Activated CD8-positive, alpha-beta T cell treated with anti-CD3 and anti-CD28 coated beads, Interleukin-2, amount 10 ng/mL, durations not matched to agents 7 days and 5 days (primary cell): ENCODE data around the gene COX10. TPM values are rescaled to one million over a fixed set of nuclear protein-coding genes. Genes with fewer than 3 reads are reported as not detected.
"Not testable (repeated sequence)": the region's sequence is repeated elsewhere in the genome, so short reads cannot be mapped to it uniquely, and the experiment has no call there.

Experiments
- ATAC-seq: fragments of 150-1000 bp; cut with Tn5 transposase; one replicate; pipeline ENCODE4 v1.10.0; 2021; ENCODE audit warnings: moderate library complexity
- CTCF ChIA-PET: fragments of 350-600 bp; sonication (Branson Sonifier 250); formaldehyde crosslinking; loops from one replicate; lab custom pipeline; 2021; ENCODE audit warnings: antibody characterized with exemption; lab: Charles Lee
- POLR2A ChIA-PET: fragments of 350-600 bp; sonication (Branson Sonifier 250); formaldehyde crosslinking; loops from one replicate; lab custom pipeline; 2021; ENCODE audit warnings: antibody characterized with exemption; lab: Charles Lee
- DNase-seq: peaks from one replicate; pipeline ENCODE4 v3.0.0-alpha.2; 2020
- H3K27ac Mint-ChIP-seq: one replicate; pipeline ENCODE4 v1.8.0; 2021; ENCODE audit warnings: mild to moderate bottlenecking, mixed read lengths
- H3K27me3 Mint-ChIP-seq: one replicate; pipeline ENCODE4 v1.8.0; 2021; ENCODE audit warnings: low read depth, mixed read lengths
- H3K36me3 Mint-ChIP-seq: one replicate; pipeline ENCODE4 v1.8.0; 2021; ENCODE audit warnings: low read depth, mixed read lengths
- H3K4me1 Mint-ChIP-seq: one replicate; pipeline ENCODE4 v1.8.0; 2021; ENCODE audit warnings: low read depth, mixed read lengths
- H3K4me3 Mint-ChIP-seq: one replicate; pipeline ENCODE4 v1.8.0; 2021; ENCODE audit warnings: mild to moderate bottlenecking, mixed read lengths
- H3K9me3 Mint-ChIP-seq: one replicate; pipeline ENCODE4 v1.8.0; 2022; ENCODE audit warnings: mixed read lengths; ENCODE audit not compliant: insufficient read depth
- total RNA-seq, 2 experiments: library from RNA; stranded (reverse); gene quantifications; one replicate each; pipeline ENCODE4 v1.2.3, GENCODE V29; 2021

COX10 gene
- total RNA-seq, 2 experiments from 2014 or later, result 23.3 to 25.4 TPM

- H3K27me3 Mint-ChIP-seq, H3K27ac Mint-ChIP-seq, H3K36me3 Mint-ChIP-seq, H3K4me3 Mint-ChIP-seq, CTCF ChIA-PET, H3K9me3 Mint-ChIP-seq, ATAC-seq, DNase-seq, H3K4me1 Mint-ChIP-seq, POLR2A ChIA-PET: not testable (repeated sequence)
These were observed 166.7 kb downstream of the COX10 start for GRCh38 chr17:14236032-14236431.

- H3K27me3 Mint-ChIP-seq, ATAC-seq, H3K27ac Mint-ChIP-seq, H3K4me3 Mint-ChIP-seq, H3K36me3 Mint-ChIP-seq, DNase-seq, POLR2A ChIA-PET, H3K9me3 Mint-ChIP-seq, H3K4me1 Mint-ChIP-seq, CTCF ChIA-PET: not testable (repeated sequence)
These were observed 167.5 kb downstream of the COX10 start, which contains the start of gene CDRT15 for GRCh38 chr17:14236762-14237161. TSS of gene CDRT15 (minus strand) at chr17:14236862. CDS start at chr17:14236833, 29 bp downstream.

GRCh38 chr17:14239271-14239670, 170.0 kb downstream of the COX10 start:
- DNase-seq, H3K27ac Mint-ChIP-seq, H3K4me3 Mint-ChIP-seq, ATAC-seq, H3K27me3 Mint-ChIP-seq, H3K4me1 Mint-ChIP-seq, H3K36me3 Mint-ChIP-seq, H3K9me3 Mint-ChIP-seq, POLR2A ChIA-PET, CTCF ChIA-PET: not testable (repeated sequence)

GRCh38 chr17:14245002-14245401, 175.7 kb downstream of the COX10 start:
- H3K4me3 Mint-ChIP-seq, result no peak overlapping the region
- H3K27me3 Mint-ChIP-seq, result peaks cover 5% of the 10 kb centered on the region
- no peaks in the 10 kb centered on the region for H3K4me1 Mint-ChIP-seq
- no peaks in the 10 kb centered on the region for H3K36me3 Mint-ChIP-seq
- DNase-seq (no peak), ATAC-seq (no peak)
- ChIA-PET POLR2A (no interaction called here), CTCF (interaction anchor here (1.2 kb wide), 1 partner anchor 42 kb away, joined by 4 read pairs; no protein-coding TSS in a partner anchor)
- H3K27ac Mint-ChIP-seq, result no peak overlapping the region
- no peaks in the 10 kb centered on the region for H3K9me3 Mint-ChIP-seq

GRCh38 chr17:14245629-14246028, 176.3 kb downstream of the COX10 start:
- POLR2A ChIA-PET, result no interaction called here

More at GRCh38 chr17:14245629-14246028, 176.3 kb downstream of the COX10 start:
- DNase-seq (no peak), ATAC-seq (no peak)
- Mint-ChIP-seq H3K27me3 (peaks cover 5% of the 10 kb centered on the region), H3K36me3 (no peaks in the 10 kb centered on the region), H3K4me1 (no peaks in the 10 kb centered on the region), H3K27ac (no peak overlapping the region), H3K4me3 (no peak overlapping the region), H3K9me3 (no peaks in the 10 kb centered on the region)
- CTCF ChIA-PET, result interaction anchor here (1.2 kb wide), 1 partner anchor 42 kb away, joined by 4 read pairs; no protein-coding TSS in a partner anchor

Other genes starting within 250 kb of the COX10 start
- not detected for gene CDRT15, start 167.4 kb downstream of the COX10 start, total RNA-seq
- gene HS3ST3B1, start 231.6 kb downstream of the COX10 start, total RNA-seq, result 10 to 100 TPM in 1 of 2 experiments, 1 to 10 TPM in 1; 9.9 to 10.3 TPM